Head of caudate nucleus (tissue), 42 donors: Measurements from ENCODE around the gene ESR2.
A peak's percentile ranks its signal among the peaks of the same experiment; 100 is the strongest.

Source experiments
- DNase-seq, 42 donors: peaks; one replicate each; pipeline versions ENCODE4 v3.0.0 to v3.0.0-alpha.2; 2020 to 2021; ENCODE audit warnings: mixed read lengths in 7 of 42
- intact Hi-C: fragments of 100-400 bp; cut with DNase I; formaldehyde crosslinking; loops from one replicate; pipeline ENCODE4 v1.15.0; 2022

Gene ESR2

GRCh38 chr14:64209444-64210131 is 84.6 kb downstream of the ESR2 start:
- peak in 36 of 42 donors; percentile 11 to 66 (median 32) for DNase-seq

DNA sequence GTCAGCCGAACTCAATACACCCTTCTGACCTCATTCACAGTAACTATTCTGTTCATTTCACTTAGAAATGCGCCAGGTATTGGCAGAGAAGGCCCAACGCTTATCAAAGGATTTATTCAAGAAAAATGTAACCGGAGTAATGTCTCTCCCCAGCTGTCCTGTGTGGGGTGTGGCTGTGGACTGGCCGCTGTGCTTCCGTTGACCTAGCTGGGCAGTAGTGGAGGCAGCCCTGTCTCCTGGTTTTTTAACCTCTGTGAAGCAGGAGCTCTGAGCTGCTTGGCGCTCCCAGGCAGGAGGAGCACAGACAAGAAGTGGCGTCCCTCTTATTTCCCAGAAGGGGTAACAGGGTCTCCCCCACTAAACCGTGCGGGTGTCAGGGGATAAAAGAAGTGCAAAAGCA is 85.2 kb downstream of the ESR2 start:
- intact Hi-C loops: no loop called here
- no peak for DNase-seq

More at GRCh38 chr14:64209444-64210131, 84.6 kb downstream of the ESR2 start:
- intact Hi-C loops: no loop called here

DNA sequence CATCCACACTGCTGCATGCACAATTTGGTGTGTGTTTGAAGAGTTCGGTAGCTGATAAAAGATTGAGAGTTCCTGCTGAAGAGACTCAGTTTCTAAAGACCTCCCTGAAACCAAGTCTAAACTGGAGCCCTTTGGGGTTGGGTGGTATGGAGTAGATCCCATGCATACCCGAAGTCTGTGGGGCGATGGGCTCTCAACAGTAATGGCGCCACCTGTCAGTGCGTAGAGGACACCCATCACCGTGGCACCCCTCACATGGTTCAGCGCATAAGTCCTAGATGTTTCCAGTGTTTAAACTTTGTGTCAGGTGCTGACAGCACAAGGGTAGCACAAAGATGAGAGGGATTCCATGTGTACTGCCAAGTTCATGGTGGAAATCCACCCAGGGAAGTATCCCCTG is 85.9 kb downstream of the ESR2 start:
- intact Hi-C loops: no loop called here
- no peak for DNase-seq

DNA sequence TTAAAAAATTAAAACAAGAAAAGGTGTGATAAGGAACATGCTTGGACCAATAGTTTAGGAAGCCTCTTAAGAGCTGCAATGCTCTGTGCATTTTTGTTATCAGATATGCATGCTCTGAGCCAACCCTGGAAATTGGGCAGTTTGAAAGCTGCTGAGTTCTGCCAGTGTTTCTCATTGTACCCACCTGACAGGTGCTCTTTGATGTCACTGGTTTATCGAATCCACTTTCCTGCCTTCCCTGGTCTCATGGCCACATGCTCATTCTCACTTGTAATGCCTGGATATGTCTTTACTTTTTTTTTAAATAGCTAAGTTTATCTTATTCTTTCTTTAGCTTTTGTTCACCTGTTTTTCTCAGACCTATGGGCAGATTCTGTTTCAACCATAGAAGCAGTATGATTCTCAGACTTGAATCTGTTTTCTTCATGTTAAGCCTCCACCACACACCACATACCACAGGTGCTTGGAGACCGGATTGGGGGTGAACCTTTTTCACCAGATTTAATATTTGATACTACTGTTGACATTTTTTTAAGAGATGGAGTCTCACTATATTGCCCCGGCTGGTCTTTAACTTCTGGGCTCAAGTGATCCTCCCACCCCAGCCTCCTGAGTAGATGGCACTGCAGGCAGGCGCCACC is 90.7 kb downstream of the ESR2 start:
- DNase-seq: no peak
- intact Hi-C loops: no loop called here

- intact Hi-C loops: no loop called here
- no peak for DNase-seq
These were observed 91.5 kb downstream of the ESR2 start for GRCh38 chr14:64202716-64203115.

DNA sequence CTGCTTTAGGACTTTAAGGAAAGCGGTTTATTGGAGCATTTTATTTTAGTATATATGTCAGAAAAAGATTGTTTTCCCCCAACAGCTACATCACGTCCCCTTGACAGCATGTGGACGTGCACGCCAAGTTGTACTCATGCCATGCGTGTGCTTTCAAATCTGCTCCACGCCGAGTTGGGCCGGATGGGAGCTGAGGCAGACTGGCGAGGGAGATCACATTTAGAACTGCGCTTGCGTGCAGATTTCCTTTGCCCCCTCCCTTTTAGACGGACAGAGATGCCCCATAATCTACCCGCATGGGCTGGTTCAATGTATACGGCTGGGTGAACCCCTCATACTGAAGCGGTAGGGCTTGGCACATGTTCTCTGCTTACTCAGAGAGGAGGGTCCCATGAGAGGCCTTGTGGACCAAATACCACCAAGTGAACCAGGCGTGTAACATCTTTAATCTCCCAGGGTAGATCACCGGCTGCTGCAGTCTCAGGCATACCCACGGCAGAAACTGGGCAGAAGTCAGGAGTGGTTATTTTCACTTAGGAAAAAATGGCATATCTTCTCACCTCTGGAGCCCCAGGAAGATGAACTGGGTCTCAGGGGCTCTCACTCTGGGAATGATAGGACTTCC is 92.1 kb downstream of the ESR2 start:
- no peak for DNase-seq
- intact Hi-C loops: no loop called here

- DNase-seq: no peak
- intact Hi-C loops: no loop called here
These were observed 92.9 kb downstream of the ESR2 start for GRCh38 chr14:64201296-64201695.

DNA sequence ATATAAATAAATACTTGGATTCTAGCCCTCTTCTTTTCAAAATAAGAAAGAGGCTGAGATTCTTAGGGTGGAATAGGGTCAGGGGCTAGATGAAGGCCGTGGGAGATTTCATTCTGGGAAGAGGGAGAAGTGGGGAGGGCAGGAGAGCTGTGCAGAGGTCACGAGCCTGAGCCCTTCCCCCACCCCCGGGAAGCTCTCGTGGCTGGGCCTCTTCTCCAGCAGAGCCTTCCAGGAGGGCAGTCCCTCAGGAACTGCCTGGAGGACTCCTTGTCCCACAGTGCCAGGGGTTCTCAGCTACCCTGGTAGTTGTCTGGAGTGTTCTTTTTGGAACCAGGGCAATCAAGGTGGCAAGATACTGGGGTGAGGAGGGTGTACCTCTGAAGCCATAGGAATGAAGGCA is 94.0 kb downstream of the ESR2 start:
- intact Hi-C loops: no loop called here

DNA sequence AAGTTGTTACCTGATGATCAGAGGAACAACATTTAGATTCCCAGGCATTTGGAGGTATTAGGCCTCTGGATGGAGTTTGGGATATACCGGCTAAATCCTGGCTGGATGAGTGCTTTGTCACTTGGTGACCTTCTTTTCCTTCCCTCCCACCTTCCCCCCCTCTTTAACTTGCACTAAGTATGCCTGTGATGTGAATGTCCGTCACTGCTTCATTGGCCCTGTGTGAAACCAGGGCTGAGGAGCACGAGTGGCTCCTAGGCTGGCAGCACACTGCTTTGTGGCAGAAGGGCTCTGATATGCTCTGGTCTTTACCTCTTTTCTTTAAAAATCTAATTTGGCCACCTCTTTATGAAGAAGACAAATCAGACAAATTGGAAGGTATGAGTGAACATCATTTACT is 95.7 kb downstream of the ESR2 start:
- intact Hi-C loops: no loop called here
- no peak for DNase-seq

More for the DNA sequence above, 94.0 kb downstream of the ESR2 start:
- peak in 9 of 42 donors; percentile 15 to 58 (median 26) for DNase-seq

- no peak for DNase-seq
- intact Hi-C loops: no loop called here
These were observed 96.2 kb downstream of the ESR2 start for GRCh38 chr14:64197996-64198395.

DNA sequence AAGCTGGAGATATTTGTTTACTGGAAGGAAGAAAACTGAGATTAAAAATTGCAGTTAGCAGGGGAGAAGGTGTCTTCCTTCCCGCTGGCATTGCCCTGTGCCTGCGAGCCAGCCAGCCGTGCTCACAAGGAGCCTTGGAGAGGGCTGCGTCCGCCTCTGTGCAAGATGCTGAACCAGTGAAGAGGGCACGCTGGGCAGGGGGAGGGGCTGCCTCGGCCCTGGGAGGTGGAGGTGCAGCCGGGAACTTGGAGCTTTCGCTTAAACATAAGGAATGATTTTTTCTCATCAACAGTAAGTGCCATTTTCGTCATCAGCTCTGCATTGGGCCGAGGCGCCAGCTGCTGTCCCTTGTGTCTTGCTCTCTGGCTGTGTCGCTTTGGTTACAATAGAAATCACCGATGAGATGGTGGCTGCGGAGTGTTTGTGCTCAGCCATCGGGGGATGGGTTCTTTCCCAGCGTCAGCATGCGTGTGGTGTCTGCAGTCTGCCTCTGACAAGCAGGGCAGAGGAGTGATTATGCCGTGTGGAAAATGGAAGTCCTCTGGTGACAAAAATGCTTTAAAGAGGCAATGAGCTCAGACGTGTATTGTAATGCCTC is 97.3 kb downstream of the ESR2 start:
- DNase-seq: peak; percentile 68 to 93 (median 84)
- intact Hi-C loops: no loop called here

- DNase-seq: no peak
- intact Hi-C loops: no loop called here
These were observed 98.1 kb downstream of the ESR2 start for GRCh38 chr14:64196056-64196455.

DNA sequence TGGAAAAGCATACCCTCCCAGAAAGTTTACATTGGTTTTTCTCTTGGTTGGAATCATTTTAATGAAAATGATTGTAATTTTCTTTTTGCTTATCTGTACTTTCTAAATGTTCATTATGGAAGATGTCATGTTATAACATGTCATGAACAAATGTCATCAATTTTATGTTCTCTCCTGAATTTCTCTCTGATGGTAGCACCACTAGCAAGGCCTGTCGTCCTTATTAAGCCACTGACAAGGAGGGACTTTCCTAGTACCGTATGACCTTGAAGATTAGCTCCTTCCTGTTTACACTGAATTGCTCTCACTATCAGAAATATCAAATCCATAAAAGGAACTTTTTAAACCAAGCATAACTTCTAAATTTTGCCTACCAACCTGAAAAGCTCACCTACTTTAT is 99.0 kb downstream of the ESR2 start:
- no peak for DNase-seq
- intact Hi-C loops: no loop called here

DNA sequence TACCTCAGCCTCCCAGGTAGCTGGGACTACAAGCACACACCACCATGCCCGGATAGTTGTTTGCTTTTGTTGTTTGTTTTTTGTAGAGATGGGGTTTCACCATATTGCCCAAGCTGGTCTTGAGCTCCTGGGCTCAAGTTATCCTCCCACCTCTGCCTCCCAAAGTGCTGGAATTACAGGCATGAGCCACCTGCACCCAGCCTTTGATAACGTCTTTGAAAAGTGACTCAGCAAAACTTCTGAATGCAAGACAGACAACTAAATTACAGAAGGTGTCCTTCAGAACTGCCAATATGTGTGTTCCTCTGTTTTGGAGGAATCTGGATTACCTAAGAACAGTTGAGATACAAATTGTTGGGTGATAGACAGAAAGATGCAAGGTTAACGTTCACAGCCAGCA is 99.8 kb downstream of the ESR2 start:
- DNase-seq: no peak
- intact Hi-C loops: no loop called here

- intact Hi-C loops: no loop called here
- DNase-seq: no peak
These were observed 100.3 kb downstream of the ESR2 start for GRCh38 chr14:64193821-64194220.

DNA sequence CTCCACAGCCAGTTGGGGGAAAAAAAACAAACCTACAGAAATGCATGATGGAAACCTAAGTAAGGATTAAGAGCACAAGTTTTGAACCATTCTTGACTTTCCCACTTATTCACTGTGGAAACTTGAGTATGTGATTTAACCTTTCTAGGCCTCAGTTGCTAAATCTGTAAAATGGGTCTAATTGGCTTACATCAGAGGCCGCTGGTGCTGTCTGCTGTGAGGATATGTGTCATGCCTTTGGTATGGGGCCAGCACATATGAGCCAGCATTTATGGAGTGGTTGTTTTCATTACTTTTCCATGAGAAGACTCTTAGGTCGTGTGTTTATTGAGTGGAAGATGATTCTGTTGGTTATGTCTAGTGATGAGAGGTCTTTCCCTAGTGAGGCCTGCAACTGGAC is 102.4 kb downstream of the ESR2 start:
- intact Hi-C loops: no loop called here
- no peak for DNase-seq

DNA sequence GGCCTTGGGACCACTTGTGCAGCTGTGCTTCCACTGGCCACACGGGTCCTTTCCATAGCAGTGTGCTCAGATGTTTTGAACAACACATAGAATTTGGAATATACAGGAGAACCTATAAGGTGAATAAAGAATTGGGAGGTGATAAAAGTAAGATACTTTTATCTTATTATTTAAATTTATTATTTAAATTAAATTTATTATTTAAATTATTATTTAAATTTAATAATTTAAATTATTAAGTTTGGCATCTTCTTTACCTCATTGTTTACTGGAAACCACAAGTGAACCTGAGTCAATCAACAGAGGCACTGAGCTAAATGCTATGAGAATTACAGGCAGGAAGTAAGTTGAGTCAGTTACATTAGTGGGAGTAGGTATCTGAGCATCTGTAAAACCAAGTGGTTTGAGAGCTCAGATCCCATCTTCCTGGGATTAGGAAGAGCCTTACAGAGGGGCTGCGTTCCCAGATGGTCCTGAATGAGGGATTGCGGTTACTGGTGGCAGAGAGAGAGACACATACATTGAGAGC is 103.1 kb downstream of the ESR2 start:
- no peak for DNase-seq
- intact Hi-C loops: no loop called here

- intact Hi-C loops: no loop called here
- no peak for DNase-seq
These were observed 106.8 kb downstream of the ESR2 start for GRCh38 chr14:64187331-64187730.

DNA sequence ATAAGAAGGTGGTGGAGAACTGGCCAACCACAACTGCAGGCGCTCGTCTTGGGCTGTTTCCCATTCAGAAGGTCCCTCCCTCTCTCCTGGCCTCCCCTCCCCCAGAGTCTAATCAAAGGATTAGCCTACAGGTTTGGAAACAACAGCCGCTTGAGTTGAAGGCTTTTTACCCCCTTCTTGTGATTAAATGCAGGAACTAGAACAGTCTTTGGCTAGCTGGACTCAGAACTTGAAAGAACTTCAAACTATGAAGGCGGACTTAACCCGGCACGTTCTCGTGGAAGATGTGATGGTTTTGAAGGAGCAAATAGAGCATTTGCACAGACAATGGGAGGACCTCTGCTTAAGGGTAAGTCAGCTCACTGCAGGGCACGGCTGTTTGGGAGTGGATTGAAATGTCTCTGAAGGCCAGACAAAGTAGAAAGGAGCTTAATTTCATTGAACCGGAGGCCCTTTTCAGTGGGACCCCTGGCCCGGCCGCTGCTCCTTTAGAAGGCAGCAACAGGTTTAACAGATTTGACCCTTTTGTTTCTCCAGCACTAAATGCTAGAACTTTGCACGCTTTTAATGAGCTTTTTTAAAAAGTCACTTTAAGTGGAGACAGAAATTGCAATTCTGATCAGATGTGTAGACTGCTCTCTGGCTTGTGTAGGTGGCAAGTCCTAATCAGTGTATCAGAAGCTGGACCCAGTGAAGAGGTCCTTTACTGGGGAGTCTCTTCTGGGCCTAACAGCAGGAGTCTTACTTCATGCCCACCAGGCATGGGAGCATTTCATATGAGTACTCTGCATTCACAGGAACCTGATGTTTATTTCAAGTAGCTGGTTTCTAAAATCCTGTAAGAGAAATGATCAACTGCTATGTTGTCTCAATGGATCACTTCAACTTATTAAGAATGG is 107.7 kb downstream of the ESR2 start:
- intact Hi-C loops: no loop called here
- no peak for DNase-seq
